ENCODE results near the gene IRX1.

The IRX1 gene

DNA sequence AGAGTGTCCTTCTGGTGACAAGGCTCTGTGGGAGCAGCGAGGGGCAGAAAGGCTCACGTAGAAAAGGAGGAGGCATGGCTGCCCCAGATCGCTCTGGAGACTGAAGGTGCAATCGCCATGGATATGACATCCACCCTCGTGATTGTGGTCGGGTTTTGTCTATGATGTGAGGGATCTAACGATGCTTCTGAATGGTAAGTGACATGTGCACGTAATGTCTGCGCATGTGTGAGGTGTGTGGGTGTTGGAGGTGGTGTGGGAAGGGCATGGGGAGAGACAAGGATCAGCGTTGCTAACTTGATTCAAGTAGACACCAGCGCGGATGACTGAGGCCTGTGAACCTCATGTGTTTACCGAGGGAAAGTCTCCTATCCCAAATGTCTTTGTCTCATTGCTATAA is 20.2 kb downstream of the IRX1 start:
- no peak for DNase-seq (ENCODE audit: low read depth)
- TF ChIP-seq, protein P1, sequence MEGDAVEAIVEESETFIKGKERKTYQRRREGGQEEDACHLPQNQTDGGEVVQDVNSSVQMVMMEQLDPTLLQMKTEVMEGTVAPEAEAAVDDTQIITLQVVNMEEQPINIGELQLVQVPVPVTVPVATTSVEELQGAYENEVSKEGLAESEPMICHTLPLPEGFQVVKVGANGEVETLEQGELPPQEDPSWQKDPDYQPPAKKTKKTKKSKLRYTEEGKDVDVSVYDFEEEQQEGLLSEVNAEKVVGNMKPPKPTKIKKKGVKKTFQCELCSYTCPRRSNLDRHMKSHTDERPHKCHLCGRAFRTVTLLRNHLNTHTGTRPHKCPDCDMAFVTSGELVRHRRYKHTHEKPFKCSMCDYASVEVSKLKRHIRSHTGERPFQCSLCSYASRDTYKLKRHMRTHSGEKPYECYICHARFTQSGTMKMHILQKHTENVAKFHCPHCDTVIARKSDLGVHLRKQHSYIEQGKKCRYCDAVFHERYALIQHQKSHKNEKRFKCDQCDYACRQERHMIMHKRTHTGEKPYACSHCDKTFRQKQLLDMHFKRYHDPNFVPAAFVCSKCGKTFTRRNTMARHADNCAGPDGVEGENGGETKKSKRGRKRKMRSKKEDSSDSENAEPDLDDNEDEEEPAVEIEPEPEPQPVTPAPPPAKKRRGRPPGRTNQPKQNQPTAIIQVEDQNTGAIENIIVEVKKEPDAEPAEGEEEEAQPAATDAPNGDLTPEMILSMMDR (conservative IDR thresholded peaks at IDR 0.05; ENCODE audit: control insufficient read depth, insufficient read depth, low read depth, low read length) = no peak
- no peak overlapping the region for H3K4me3 ChIP-seq (ENCODE audit: control insufficient read depth, low read depth, low read length)

DNA sequence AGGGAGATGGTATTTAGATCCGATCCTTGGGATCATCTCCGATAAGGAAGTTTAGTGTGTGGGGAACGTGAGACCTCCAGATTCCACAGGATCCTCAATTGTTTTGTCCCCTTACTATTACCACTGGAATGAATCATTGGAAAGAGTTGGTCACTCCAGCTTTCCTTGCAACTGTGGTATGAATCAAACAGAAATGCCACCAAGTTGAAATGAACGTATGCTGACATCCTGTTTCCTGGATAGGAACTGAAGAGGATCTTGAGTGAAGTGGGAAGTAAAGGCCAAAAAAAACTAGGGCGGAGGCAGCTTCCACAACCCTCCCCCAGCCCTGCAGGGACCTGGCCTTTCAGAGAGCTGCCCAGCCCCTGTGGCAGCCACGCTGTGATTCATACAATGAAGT is 23.9 kb downstream of the IRX1 start:
- H3K4me3 ChIP-seq (ENCODE audit: control insufficient read depth, low read depth, low read length) = no peak overlapping the region
- TF ChIP-seq, protein P1 (conservative IDR thresholded peaks at IDR 0.05; ENCODE audit: control insufficient read depth, insufficient read depth, low read depth, low read length) = no peak
- no peak for DNase-seq (ENCODE audit: low read depth)

DNA sequence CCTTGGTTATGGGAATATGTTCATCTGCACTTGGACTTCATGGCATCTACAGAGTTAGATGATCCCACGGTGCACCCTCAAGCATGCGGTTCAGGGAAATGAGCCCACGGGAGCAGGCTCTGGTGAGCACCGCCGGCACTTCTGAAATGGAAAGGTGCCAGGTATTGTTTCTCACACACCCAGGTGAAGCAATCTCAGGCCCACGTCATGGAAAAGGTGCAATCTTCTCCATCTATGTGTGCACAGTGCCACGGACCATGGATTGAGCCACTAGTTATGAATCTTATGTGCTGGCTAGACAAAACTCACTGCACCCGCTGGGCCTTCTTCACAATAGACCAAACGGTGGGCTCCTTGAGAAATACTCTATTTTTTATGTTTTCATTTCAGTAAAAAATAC is 27.3 kb downstream of the IRX1 start:
- DNase-seq (ENCODE audit: low read depth) = no peak
- TF ChIP-seq, protein P1 (conservative IDR thresholded peaks at IDR 0.05; ENCODE audit: control insufficient read depth, insufficient read depth, low read depth, low read length) = no peak
- no peak overlapping the region for H3K4me3 ChIP-seq (ENCODE audit: control insufficient read depth, low read depth, low read length)

DNA sequence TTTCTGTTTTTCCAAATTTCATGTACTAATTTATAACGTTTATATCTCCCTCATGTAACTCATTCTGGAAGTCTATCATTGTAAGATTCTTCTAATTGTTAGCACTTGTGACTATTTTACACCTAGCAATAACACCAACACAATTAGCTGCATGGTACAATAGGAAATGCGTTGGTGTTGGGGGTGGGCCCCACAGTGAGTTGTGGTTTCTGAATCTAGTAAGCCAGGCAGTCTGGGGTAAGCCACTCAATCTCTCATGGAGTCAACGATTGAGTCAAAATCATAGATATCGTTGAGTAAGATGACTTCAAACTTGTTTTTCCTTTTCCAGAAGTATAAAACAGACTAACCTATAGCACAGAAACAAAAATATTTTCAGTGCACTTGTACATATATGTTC is 30.0 kb downstream of the IRX1 start:
- DNase-seq (ENCODE audit: low read depth) = no peak
- no peak overlapping the region for H3K4me3 ChIP-seq (ENCODE audit: control insufficient read depth, low read depth, low read length)
- TF ChIP-seq, protein P1 (conservative IDR thresholded peaks at IDR 0.05; ENCODE audit: control insufficient read depth, insufficient read depth, low read depth, low read length) = no peak

DNA sequence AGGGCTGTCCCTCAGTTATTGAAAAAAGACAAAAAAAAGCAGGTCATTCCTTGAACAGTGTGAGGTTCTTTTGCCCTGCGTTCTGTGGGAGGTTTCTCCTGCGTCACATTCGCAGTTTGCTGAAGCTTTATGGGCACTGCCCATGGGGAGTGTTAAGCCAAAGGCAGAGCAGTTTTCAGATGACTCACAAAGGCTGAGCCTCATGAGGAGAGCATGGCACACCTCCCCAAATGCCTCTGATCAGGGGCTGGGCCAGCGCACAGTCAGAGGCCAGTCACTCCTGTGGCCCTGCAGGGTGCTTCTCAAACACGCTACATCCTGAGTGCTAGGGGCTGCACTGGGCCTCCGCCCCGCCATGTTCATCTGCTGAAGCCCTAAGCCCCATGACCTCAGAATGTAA is 38.4 kb downstream of the IRX1 start:
- TF ChIP-seq, protein P1 (conservative IDR thresholded peaks at IDR 0.05; ENCODE audit: control insufficient read depth, insufficient read depth, low read depth, low read length) = no peak
- no peak overlapping the region for H3K4me3 ChIP-seq (ENCODE audit: control insufficient read depth, low read depth, low read length)
- DNase-seq (ENCODE audit: low read depth) = no peak

DNA sequence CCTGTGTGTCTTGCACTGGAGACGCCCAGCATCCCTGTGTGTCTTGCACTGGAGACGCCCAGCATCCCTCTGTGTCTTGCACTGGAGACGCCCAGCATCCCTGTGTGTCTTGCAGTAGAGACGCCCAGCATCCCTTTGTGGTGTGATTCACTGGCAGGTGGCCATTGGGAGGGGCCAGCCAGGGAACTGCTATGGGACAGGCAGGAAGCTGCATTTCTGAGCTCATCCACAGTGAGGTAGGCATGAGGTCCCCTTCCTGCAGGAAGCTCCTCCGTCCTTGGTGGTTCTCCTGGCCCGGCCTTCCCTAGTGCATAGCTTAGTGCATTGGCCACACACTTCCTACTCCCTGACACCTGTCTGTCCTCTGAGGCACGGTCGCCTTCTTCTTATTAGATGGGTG is 43.5 kb downstream of the IRX1 start:
- no peak overlapping the region for H3K4me3 ChIP-seq (ENCODE audit: control insufficient read depth, low read depth, low read length)
- no peak for DNase-seq (ENCODE audit: low read depth)
- TF ChIP-seq, protein P1 (conservative IDR thresholded peaks at IDR 0.05; ENCODE audit: control insufficient read depth, insufficient read depth, low read depth, low read length) = no peak

DNA sequence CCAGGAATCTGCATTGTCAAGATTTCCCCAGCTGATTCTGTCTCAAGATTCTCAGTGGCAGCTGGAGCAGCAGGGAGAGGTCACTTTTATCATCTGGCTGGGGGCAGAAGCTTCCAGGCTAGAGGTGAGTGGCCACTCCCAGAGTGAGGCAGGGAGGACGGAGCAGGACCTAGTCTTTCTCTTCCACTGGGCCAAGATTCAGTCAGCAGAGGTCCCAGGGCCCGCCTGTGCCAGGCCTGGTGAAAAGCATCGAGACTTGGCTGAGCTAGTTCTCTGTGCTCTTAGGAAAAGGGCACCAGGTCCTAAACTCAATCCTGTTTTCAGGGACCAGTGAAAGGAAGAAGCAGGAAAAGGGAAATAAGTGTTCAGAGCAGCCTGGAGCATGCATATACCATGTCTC is 46.6 kb downstream of the IRX1 start:
- H3K4me3 ChIP-seq (ENCODE audit: control insufficient read depth, low read depth, low read length) = no peak overlapping the region
- TF ChIP-seq, protein P1 (conservative IDR thresholded peaks at IDR 0.05; ENCODE audit: control insufficient read depth, insufficient read depth, low read depth, low read length) = no peak
- DNase-seq (ENCODE audit: low read depth) = no peak
